Measurements from ENCODE around the gene GUCA1C. TPM values are rescaled to one million over a fixed set of nuclear protein-coding genes. Genes with fewer than 3 reads are reported as not detected.

Gene GUCA1C
- total and polyA plus RNA-seq, 9 of the 15 experiments (the other 6 are each of a cell fraction or from before 2014, with no cell fraction given): not detected

GRCh38 chr3:108940568-108941263 is 13.0 kb downstream of the GUCA1C start:
- CTCF ChIA-PET (ENCODE audit: low intra/inter-chr PET ratio): no interaction called here
- BruUV-seq (replicated peaks): no TSS peak
- Histone ChIP-seq H3K4me3 (no peak overlapping the region), H3K27ac (ENCODE audit: extremely low read depth, low read depth, low read length) (no peak overlapping the region), H2AFZ (ENCODE audit: low read depth, low read length) (no peak overlapping the region), H3K79me2 (ENCODE audit: control insufficient read depth, insufficient read depth, low read length) (no peaks in the 10 kb centered on the region), H3K9me1 (ENCODE audit: control insufficient read depth, insufficient read depth, low read length) (no peaks in the 10 kb centered on the region), H3K9ac (ENCODE audit: insufficient read depth in 1 of 2, low read depth in 2 of 2, low read length in 2 of 2) (no peak overlapping the region), H3K36me3 (ENCODE audit: control insufficient read depth, insufficient read depth, low read length) (no peaks in the 10 kb centered on the region), H3K9me3 (replicated peaks; ENCODE audit: control insufficient read depth, insufficient read depth, low read depth, low read length) (no peaks in the 10 kb centered on the region), H3K4me1 (replicated peaks in 1 of 2; ENCODE audit: control insufficient read depth in 2 of 2, insufficient read depth in 2 of 2, low read length in 2 of 2) (no peaks in the 10 kb centered on the region), H3K4me2 (ENCODE audit: insufficient read depth, low read length) (no peak overlapping the region), H4K20me1 (replicated peaks; ENCODE audit: control insufficient read depth, insufficient read depth, low read length) (no peaks in the 10 kb centered on the region), H3K27me3 (ENCODE audit: control insufficient read depth in 2 of 2, insufficient read depth in 2 of 2, low read length in 2 of 2) (no peaks in the 10 kb centered on the region)
- POLR2A ChIA-PET: no interaction called here
- intact Hi-C loops (cut with micrococcal nuclease): no loop called here
- DNase-seq (ENCODE audit: extremely low read depth in 1 of 4, low spot score in 3 of 4) (no peak), ATAC-seq (no peak), FAIRE-seq (no peak)
- WGBS (ENCODE audit: insufficient coverage, low coverage, missing lambda C conversion rate): 0% methylated on average over 4 of the region's 5 CpGs
- in situ Hi-C loops (cut with MboI): no loop called here
- TF ChIP-seq JUNB (CRISPR knock-in tag; conservative IDR thresholded peaks at IDR 0.05): no peak
- TF ChIP-seq CBX1 (IDR thresholded peaks at IDR 0.05; ENCODE audit: low read depth): no peak
- no peak for TF ChIP-seq MYNN (IDR thresholded peaks at IDR 0.05)
- TF ChIP-seq MYNN (CRISPR knock-in tag; IDR thresholded peaks at IDR 0.05): no peak
- TF ChIP-seq MCM5 (IDR thresholded peaks at IDR 0.05; ENCODE audit: low read depth): no peak
- TF ChIP-seq ARHGAP35 (IDR thresholded peaks at IDR 0.05; ENCODE audit: partially characterized antibody): no peak
- TF ChIP-seq BDP1 (IDR thresholded peaks at IDR 0.05; ENCODE audit: insufficient read depth, insufficient read length): no peak
- TF ChIP-seq ZFP1 (CRISPR knock-in tag; IDR thresholded peaks at IDR 0.05): no peak
- TF ChIP-seq RBM14 (IDR thresholded peaks at IDR 0.05; ENCODE audit: borderline replicate concordance, insufficient read depth, low read depth, low read length): no peak
- TF ChIP-seq ZNF785 (CRISPR knock-in tag; IDR thresholded peaks at IDR 0.05): no peak
- no peak for TF ChIP-seq CBFA2T3 (IDR thresholded peaks at IDR 0.05)
- no peak for TF ChIP-seq PCBP2 (IDR thresholded peaks at IDR 0.05; ENCODE audit: low read depth, low read length, poor library complexity, severe bottlenecking)
- no peak for TF ChIP-seq SMC3 (conservative IDR thresholded peaks at IDR 0.05; ENCODE audit: insufficient read depth, low read depth, low read length)
- no peak for TF ChIP-seq CEBPZ (IDR thresholded peaks at IDR 0.05; ENCODE audit: borderline replicate concordance, low read depth, low read length)
- TF ChIP-seq ZBTB33 (CRISPR knock-in tag; IDR thresholded peaks at IDR 0.05): no peak

All from K562 (cell line).